GM21529 (cell line): ENCODE data around the gene FGF3.

Experiments
- ATAC-seq: cut with Tn5 transposase; IDR thresholded peaks from one replicate; pipeline ENCODE4 v1.9.1; 2021; ENCODE audit not compliant: unreplicated experiment

FGF3 gene

DNA sequence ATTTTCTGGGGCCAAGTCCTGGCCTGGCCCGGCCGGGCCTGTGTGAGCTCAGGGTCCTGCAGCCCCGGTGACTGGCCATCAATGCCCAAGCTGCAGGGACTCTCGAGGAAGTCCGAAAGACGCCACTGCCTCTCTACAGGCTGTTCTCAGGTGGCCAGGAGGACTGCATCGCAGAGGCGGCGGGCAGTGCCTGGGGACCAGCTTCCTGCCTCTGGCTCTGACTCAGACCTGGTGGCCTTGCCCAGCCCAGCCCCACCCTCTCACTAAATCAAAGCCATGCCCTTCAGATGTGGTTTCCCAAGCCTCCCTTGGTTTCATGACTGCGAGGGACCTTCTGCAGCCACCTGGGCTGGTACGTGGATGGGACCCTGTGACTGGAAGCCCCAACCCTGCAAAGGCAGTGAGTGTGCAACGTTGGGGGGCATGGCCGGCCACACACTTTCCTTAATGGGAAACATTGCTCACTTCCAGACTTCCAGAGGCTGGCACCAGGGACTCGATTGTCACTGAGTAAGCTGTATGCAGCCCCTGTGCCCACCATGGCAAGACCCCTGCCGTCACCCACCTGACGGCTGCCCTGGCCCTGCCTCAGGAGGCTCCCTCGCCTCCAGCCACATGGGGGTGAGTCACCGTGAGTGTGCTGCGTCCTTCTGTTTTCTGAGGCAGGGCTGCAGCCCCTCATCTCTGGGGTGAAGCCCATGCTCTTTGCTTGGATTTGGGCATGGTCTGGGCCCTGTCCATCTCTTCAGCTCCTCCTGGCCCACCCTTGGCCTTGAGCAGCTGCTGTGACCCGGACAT is 6.0 kb upstream of the FGF3 start:
- ATAC-seq, result no peak

DNA sequence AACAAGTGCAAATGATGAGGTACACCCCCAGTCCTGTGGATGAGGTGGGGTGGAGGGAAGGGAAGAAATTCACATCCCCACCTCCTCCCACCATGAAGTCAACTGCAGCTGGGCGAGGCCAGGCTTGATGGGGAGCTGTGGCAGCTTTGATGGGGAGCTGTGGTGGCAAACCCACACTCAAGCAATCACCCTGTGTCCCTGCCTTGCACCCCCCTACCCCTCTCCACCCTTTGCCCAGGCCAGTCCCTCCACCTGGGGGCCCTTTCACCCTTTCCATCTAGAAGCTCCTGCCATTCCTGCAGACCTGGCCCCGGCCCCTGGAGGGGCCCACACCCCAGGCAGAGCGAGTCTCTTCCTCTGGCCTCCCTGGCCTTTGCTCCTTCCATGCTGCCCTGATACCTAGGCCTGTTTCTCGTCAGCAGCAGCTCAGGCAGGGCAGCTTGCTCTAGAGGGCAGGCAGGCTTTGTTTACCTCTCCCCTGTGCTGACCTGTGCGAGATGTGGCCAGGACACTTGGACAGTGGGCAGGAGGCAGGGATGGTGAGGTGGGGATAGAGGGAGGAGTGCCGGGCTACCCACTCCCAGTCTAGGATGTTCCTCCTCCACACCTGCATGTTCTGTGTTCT is 4.5 kb upstream of the FGF3 start:
- ATAC-seq, result no peak

DNA sequence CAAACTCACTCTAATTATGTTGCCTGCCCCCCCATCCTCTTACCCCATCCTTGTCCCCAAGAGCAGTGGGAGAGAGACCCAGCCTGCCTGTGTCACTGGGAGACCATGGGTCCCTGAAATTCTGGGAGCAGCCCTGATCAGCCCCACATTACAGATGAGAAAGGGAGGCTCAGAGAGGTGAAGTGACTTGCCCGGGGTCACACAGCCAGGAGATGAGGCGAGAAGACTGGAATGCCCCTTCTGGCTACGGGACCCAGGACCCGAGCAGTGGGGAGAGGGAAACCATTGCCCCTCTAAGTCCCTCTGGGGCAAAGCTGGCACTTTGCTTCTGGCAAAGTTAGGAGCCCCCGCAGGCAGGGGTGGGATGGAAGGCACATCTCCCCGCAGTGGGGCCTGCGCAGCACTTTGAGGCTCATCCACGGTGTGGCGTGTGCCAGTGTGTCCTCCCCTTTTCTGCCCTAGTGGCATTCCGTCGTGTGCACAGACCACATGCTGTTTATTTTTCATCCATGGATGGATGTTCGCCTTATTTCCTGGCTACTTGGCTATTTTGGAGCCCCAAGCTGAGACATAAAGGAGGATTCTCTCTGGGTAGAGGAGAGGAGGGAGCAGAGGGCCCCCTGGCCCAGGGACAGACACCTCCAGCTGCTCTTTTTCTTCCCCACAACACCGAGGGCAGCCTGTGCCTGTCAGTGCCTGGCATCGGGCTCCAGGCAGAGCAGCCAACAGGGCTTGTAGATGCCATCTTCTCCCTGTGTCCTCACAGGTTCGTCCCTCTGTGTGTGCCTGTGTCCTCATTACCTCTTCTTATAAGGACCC is 3.7 kb upstream of the FGF3 start:
- ATAC-seq, result no peak

DNA sequence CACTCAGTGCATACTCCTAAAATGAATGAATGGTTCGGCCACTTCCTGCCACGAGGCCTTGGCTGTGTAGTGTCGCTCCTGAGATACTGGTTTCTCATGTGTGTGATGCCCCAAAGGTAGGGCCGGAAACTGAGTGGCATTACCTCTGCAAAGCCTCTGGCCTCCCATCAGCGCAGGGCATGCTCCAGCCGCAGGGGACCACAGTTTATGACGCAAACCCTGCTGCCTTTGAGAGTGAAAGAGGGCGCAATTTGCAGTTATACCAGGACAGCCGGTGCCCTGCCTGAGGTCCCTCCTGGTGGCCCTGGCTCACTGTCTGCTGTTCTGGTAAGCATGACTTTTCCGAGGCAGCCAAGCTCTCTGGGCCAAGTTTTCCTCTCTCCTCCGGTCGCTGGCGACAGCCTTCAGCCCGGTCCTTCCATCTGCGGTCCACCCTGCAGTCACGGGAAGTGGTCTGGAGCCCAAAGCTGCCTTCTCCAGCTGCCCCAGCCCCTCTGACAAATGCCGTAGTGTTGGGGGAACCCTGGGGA is 2.4 kb upstream of the FGF3 start:
- ATAC-seq, result no peak

DNA sequence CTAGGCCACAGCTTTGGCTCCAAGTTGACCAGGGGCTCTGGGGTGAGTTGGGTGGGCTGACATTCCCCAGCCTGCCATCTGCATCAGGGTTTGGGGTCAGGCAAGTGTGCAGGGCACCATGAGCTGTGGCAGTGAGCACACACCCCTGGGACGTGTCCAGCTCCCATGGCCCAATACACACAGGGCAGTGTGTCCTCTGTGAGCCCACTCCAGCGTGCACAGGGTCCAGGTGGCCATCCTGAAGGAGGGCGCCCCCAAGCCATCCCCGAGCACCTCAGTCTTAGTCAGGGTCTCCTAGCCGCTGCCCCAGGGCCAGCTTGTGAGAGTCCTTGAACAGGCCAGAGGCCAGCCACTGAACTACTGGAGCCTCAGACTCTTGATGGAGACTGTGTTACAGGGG is 1.2 kb upstream of the FGF3 start:
- ATAC-seq, result no peak

DNA sequence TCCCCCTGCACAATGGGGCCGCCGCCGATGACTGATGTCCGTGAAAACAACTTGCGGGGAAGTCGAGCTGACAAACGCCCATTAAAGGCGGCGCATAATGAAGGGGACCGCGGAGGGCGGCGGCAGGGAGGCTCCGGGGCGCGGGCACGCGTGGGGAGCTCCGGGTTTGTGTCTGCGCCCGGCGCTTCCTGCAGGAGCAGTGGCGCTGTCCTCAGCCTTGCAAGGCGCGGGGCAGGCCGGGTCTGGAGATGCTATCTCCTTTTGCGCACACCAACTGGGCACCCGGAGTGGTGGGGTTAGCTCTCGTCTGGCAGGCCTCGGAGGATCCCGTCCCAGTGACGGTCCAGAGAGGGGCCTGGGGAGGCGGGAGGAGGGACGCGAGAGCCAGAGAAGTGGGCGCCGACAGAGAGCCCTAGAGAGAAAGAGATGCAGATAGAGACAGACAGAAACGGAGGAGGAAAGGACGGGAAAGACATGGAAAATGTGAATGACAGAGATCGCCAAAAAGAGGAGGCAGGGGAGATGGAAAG is 390 bp upstream of the FGF3 start:
- ATAC-seq, result no peak

DNA sequence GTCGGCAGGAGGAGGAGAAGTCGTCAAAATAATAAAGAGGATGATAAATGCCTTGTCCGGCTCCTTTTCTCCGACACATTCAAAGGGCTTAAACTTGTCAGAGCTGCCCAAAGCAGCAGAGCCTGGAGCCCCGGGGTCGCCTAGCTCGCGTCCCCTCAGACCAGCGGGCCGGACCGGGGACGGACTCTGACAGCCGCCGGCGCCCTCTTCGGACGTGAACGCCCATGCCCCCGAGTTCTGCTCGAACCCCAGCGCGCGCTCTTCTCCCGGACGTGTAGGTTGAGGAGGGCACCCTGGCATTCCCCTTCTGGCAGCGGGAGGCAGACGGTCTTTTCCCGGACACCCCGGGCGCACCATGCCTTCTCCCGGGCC is 999 bp downstream of the FGF3 start:
- no peak for ATAC-seq

DNA sequence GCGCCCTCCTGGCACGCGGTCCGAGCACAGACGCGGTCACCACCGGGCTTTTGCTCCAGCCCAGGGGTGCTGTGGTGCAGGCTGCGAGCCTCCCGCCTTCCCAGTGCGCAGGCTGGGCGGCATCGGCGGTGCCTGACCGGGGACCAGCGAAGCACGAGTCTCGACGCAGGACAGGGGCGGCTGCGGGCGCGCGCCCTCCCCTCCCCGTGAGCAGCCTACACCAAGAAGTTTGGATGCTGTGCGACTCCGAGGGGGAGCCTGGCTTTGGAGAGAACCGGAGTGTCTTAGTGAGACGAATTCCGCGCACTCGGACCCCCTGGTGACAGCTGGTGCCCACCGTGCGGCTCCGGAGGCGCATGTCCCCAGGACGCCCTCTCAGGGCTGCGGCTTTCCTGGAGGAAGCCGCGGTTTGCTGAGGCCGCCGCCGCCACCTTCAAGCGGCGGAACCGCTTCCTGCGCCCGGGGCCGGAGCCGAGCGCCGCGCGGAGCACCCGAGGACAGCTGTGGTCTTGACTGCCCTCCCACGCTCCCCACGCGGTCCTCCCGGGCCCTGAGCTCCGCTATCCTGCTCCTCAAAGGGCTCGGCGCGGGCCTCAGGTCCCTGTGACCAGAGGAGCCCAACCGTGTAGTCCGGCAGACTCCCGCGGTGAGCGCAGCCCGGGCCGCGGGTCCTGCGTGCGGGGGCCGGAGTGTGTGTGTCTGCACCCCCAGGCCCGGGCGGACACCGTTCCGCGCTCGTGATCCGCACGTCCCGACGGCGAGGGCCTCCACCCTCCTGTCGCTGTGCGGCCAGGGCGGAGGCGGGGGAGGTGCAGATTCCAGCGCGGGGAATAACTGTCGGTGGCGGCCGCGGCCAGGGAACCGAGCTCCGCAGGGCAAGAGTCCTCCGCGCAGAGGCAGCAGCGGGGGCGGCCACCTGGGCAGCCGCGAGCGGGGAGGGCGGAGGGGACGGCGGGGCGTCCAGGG is 1.7 kb downstream of the FGF3 start:
- ATAC-seq, result no peak

DNA sequence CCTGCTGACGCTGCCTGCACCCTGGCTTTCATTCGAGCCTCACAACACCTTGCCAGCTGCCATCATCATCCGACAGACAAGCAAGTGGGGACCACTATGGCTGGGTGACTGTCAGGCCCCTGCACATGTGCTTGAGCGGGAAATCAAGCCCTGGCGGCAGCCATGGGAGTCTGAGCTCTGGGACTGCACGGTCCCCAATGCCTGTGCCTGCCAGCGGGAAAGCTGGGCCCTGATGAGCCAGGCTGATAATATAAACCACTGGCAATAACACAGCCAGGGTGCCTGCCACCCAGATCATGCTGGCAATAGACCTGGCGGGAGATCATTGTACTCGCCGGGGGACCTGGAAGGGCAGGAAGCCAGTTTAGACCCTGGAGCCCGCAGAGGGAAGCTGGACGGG is 2.5 kb downstream of the FGF3 start:
- ATAC-seq, result no peak

DNA sequence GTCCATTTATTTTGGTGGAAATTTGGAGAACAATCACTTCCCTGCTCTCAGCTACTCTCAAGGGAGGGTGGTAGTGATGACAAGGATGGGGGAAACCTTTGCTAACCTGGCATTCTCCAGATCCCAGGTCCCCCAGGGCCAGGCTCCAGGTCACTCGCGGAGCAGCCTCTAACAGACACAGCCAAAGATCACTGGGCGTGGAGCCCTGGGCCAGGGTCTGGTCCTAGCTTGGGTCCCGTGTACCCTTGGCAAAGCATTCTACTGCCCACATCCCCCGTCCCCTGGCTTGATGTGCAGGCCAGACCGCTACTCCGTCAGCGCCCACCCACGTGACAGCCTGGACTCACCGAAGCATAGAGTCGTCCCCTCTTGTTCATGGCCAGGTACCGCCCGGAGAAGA is 3.2 kb downstream of the FGF3 start:
- no peak for ATAC-seq

DNA sequence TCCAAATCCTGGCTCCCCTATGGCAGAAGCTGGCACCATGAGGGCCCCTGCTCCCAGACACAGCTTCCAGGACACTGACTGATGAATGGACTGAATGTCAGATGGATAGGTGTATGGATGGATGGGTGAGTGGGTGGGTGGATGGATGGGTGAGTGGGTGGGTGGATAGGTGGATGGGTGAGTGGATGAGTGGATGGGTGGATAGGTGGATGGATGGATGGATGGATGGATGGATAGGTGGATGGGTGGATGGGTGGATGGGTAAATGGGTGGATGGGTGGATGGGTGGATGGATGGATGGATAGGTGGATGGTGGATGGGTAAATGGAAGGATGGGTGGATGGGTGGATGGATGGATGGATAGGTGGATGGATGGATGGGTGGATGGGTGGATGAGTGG is 4.3 kb downstream of the FGF3 start:
- ATAC-seq, result no peak

DNA sequence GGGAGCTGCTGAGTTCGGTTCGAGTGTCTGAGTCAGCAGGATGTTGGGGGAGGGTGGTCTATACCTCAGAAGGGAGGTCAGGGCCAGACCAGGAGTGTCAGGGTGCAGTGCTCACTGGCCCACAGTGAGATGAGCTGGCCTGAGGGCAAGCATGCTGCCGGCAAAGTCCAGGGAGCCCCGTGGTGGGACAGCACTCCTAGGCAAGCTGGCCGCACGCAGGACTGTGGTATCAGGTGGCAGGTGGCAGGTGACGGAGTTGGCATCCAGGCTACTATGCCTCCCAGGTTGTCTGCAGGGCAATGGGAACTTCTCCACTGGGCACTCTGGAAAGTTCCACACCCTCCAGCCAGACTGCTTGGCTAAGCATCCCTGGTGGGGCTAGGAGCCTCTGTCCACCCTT is 4.8 kb downstream of the FGF3 start:
- ATAC-seq, result no peak

DNA sequence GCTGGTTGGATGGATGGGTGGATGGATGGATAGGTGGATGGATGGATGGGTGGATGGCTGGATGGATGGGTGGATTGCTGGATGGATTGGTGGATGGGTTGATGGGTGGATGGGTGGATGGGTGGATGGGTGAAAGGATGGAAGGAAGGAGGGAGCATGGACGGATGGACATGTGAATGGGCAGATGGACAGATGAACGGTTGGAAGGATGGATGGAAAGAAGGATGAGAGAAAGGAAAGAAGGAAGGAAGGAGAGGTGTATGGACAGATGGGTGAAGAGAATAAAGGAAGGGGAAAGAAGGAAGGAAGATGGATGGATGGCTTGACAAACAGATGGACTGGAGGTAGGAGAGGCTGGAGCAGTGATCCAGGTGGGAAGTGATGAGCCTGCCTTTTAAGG is 5.4 kb downstream of the FGF3 start:
- no peak for ATAC-seq

DNA sequence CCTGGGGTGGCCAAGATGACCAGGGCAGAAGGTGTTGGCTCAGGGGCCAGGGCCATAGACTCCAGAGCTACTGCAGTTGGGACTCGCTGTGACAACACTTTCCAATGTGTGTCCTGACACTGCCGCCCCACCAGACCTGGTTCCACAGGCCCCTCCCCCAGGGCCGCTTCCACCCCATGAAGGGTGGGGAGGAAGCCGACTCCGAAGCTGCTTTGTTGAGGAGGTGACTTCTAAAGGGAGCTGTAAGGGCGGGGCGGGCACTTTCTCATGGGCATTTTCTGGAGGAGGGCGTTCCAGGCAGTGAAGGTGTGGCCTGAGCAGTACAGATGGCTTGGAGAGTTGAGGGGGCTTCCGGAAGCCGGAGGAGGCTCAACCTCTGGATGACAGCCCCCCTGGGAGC is 6.3 kb downstream of the FGF3 start:
- ATAC-seq, result no peak

DNA sequence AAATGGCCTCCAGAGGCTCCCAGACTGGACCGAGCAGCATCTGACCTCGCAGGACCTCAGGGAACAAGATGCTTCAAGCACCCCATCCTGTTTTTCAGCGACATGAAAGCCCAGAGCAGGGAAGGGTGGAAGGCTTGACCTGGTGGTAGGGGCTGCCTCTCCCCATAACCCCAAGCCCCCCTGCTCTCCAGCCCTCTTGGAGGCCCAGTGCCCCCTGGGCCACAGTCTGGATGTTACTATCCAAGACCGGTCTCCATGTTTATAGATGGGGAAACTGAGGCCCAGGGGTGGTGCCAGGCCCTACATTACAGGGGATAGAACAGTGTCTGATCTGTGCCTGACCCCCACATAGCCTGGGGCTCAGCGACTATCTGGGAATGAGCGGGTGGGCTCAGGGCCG is 7.0 kb downstream of the FGF3 start:
- no peak for ATAC-seq

DNA sequence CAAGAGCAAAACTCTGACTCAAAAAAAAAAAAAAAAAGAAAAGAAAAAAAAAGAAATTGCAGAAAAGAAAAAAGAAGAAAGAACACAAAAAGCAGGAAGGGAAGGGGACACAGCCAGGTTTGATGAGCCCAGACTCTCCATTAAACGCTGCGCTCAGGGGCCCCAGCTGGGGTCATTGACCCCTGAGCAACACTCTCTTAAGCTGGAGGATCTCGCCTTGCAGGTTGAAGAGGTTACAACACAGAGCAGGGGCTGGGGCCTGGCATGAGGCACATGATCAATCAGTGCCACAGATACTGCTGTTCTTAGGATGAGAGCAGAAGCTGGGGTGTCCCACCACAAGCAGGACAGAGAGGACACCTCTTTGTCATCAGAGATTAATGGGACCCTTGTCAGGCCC is 7.8 kb downstream of the FGF3 start:
- ATAC-seq, result no peak

DNA sequence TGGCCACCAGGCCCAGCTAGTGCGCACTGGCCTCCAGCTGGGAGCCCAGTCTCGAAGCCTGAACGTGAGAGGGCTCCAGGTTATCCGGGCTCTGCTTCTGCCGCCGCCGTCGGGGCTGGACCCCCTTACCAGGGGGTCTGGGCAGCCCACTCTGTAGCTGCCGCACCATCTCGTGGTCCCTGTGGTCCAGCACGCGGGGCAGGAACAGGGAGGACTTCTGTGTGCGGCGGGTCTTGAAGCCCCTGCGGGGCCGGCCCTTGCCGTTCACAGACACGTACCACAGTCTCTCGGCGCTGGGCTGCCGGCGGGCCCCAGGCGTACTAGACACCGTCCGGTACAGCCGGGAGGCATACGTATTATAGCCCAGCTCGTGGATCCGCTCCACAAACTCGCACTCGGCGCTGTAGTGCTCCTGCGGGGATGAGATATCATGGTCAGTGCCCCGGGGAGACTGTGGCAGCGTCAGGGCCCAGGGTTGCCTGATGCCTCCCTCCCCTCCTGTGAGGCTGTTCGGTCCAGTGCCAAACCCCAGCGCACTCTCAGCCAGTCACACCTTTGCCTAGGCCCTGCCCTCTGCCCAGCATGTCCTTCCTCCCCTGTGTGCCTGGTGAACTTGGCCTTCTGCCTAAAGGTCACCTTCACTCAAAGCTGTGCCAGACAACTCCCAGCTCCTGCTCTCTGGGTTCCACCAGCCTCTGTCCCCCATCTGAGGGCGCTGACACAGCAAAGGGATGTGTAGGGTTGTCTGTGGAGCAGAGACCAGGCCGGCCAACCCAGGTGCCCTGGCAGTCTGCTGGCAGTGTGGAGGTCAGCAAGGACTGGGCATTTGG is 8.7 kb downstream of the FGF3 start:
- no peak for ATAC-seq

DNA sequence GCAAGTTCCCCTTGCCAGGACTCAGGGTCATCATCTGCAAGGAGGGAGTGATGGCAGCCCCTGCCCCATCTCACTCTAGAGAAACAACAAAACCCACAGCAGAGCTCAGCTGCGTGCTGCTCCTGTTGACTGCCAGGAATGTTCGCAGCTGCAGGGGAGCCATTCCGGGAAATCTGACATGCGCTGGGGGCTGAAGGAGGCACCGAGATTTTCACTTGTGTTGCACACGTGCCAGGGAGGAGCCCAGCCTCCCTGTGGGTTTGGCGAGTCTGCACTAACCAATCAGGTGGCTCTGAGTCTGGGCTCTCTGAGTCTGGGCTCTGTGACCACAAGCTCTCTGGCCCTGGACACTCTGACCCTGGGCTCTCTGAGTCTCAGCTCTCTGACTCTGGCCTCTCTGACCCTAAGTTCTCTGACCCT is 10.5 kb downstream of the FGF3 start:
- no peak for ATAC-seq

DNA sequence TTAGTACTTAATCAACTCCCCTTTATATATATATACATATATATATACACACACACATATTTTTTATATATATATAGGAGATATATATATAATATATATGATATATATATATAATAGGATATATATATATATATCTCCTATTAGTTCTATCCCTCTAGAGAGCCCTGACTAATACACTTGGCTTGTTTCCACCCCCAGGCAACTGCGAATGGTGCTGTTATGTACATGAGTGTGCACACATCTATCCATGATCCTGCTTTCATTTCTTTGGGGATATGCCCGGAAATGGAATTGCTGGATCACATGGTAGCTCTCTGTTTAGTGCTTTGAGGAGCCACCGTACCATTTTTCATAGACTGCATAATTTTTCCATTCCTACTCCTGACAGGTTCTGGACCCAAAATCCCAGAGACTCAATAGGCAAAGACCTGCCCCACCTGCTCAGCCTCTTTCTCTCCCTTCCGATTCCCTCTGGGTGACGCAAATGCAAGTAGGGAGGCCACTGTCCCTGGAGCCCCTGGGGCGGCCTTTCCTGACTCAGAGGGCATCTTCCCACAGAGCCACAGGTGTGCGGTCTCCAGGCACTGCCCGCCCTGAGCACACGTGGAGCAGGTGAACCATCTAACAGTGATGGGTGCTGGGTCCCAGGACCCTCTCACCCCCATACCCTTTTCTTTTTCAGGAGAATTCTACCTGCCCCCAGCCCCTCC is 12.0 kb downstream of the FGF3 start:
- no peak for ATAC-seq
